ENCODE measurements around the gene COL24A1.

Gene COL24A1

GRCh38 chr1:85689775-85690404, 466.7 kb downstream of the COL24A1 start:
- DNase-seq (ENCODE audit: low read depth, low spot score): no peak

GRCh38 chr1:85683292-85684025, 473.1 kb downstream of the COL24A1 start:
- DNase-seq (ENCODE audit: low read depth, low spot score): no peak

DNA sequence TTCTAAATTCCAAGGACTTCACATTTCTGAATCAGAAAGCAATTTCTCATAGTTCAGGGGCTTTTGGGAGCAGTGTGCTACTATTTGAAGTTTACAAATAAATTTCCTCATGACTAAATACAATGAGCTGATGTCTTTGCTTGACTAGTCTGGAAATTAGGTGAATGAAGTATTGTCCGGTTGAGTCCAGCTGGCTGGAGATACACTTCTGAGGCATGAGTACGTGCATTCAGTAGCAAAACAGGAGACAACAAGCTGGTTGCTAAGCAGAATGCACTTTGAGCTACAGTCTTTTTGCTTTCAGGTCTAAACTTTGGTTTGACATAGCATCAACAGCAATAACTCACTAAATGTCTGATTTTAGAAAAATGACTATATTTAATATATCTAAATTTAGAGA, 475.5 kb downstream of the COL24A1 start:
- no peak for DNase-seq (ENCODE audit: low read depth, low spot score)

Measured in iPS DF 19.7 (cell line).